B cell (primary cell): ENCODE results near the gene PLD4.

Experiments
- CTCF ChIP-seq: fragments of 200-600 bp; IDR thresholded peaks from one replicate; pipeline ENCODE4 v1.8.0; 2022; ENCODE audit warnings: antibody characterized with exemption, mild to moderate bottlenecking
- EZH2 ChIP-seq: IDR thresholded peaks from 2 replicates; pipeline ENCODE4 v1.6.1; 2012; ENCODE audit warnings: borderline replicate concordance, low read depth, mild to moderate bottlenecking, moderate library complexity, low read length; ENCODE audit not compliant: insufficient read depth, poor library complexity, severe bottlenecking

GRCh38 chr14:104974146-104974541 lies 49.5 kb downstream of the PLD4 start:
- TF ChIP-seq CTCF: no peak
- TF ChIP-seq EZH2: no peak
